Liver (tissue), 9 donors: ENCODE results near the gene C21orf58. TPM values are rescaled to one million over a fixed set of nuclear protein-coding genes. Genes with fewer than 3 reads are reported as not detected.

Experiments used
- DNase-seq: peaks from one replicate; pipeline ENCODE4 v3.0.0-alpha.2; 2017; ENCODE audit warnings: low spot score
- H3K27ac ChIP-seq, 2 donors: one replicate each; pipeline ENCODE4 v1.7.0; 2013; ENCODE audit warnings: inconsistent platforms in 2 of 2, low read length in 2 of 2, control low read depth in 1 of 2, low read depth in 1 of 2, mild to moderate bottlenecking in 1 of 2
- H3K27me3 ChIP-seq, 4 donors: one replicate each; pipeline versions ENCODE4 v1.6.1 to v1.7.0; 2013; ENCODE audit warnings: low read length in 3 of 4, inconsistent platforms in 1 of 4, mild to moderate bottlenecking in 1 of 4, moderate library complexity in 1 of 4; ENCODE audit not compliant: control insufficient read depth in 4 of 4, insufficient read depth in 4 of 4
- H3K36me3 ChIP-seq, 4 donors: one replicate each; pipeline versions ENCODE4 v1.6.1 to v1.7.0; 2013; ENCODE audit warnings: low read length in 3 of 4, mild to moderate bottlenecking in 3 of 4, low read depth in 1 of 4, moderate library complexity in 1 of 4; ENCODE audit not compliant: control insufficient read depth in 4 of 4, insufficient read depth in 3 of 4
- H3K4me1 ChIP-seq, 4 donors: one replicate each; pipeline versions ENCODE4 v1.6.1 to v1.7.0; 2013; ENCODE audit warnings: low read length in 3 of 4, mild to moderate bottlenecking in 3 of 4, moderate library complexity in 1 of 4; ENCODE audit not compliant: control insufficient read depth in 4 of 4, insufficient read depth in 4 of 4
- H3K4me3 ChIP-seq, 3 donors: one replicate each; pipeline versions ENCODE4 v1.6.1 to v1.7.0; 2013; ENCODE audit warnings: low read length in 3 of 3, control low read depth in 1 of 3, low read depth in 1 of 3, mild to moderate bottlenecking in 1 of 3
- H3K9ac ChIP-seq, 2 donors: one replicate each; pipeline ENCODE4 v1.7.0; 2013; ENCODE audit warnings: low read length in 2 of 2, mild to moderate bottlenecking in 2 of 2, moderate library complexity in 2 of 2, control low read depth in 1 of 2, low read depth in 1 of 2
- H3K9me3 ChIP-seq, 4 donors: one replicate each; pipeline versions ENCODE4 v1.6.1 to v1.7.0; 2013; ENCODE audit warnings: low read length in 3 of 4; ENCODE audit not compliant: control insufficient read depth in 4 of 4
- EGR1 ChIP-seq, 2 donors: IDR thresholded peaks; 2 replicates each; pipeline ENCODE4 v1.6.1; 2016 to 2018; ENCODE audit warnings: antibody characterized with exemption in 2 of 2, low read depth in 2 of 2
- FOXA1 ChIP-seq: IDR thresholded peaks from 2 replicates; pipeline ENCODE4 v1.6.1; 2016; ENCODE audit warnings: antibody characterized with exemption
- FOXA2 ChIP-seq: IDR thresholded peaks from 2 replicates; pipeline ENCODE4 v1.6.1; 2016; ENCODE audit warnings: antibody characterized with exemption
- GABPA ChIP-seq, 2 donors: IDR thresholded peaks in 1 of 2; conservative IDR thresholded peaks in 1 of 2; 2 replicates each; pipeline ENCODE4 v1.6.1; 2016; ENCODE audit warnings: antibody characterized with exemption in 2 of 2, mild to moderate bottlenecking in 1 of 2, moderate library complexity in 1 of 2
- HNF4A ChIP-seq, 2 donors: conservative IDR thresholded peaks; 2 replicates each; pipeline ENCODE4 v1.6.1; 2016; ENCODE audit warnings: antibody characterized with exemption in 2 of 2, mild to moderate bottlenecking in 2 of 2
- NR2F2 ChIP-seq: IDR thresholded peaks from 2 replicates; pipeline ENCODE4 v1.6.1; 2016; ENCODE audit warnings: antibody characterized with exemption
- RAD21 ChIP-seq, 2 donors: IDR thresholded peaks; 2 replicates each; pipeline ENCODE4 v1.6.1; 2016; ENCODE audit warnings: antibody characterized with exemption in 2 of 2, mild to moderate bottlenecking in 2 of 2
- RXRA ChIP-seq, 2 donors: IDR thresholded peaks; 2 replicates each; pipeline ENCODE4 v1.6.1; 2017 to 2018; ENCODE audit warnings: antibody characterized with exemption in 2 of 2, mild to moderate bottlenecking in 1 of 2
- SP1 ChIP-seq: IDR thresholded peaks from 2 replicates; pipeline ENCODE4 v1.6.1; 2018; ENCODE audit warnings: antibody characterized with exemption, mild to moderate bottlenecking
- TAF1 ChIP-seq: conservative IDR thresholded peaks from 2 replicates; pipeline ENCODE4 v1.6.1; 2016; ENCODE audit warnings: antibody characterized with exemption, mild to moderate bottlenecking
- YY1 ChIP-seq: IDR thresholded peaks from 2 replicates; pipeline ENCODE4 v1.6.1; 2016; ENCODE audit warnings: antibody characterized with exemption, mild to moderate bottlenecking
- WGBS: extraction: QIAGEN DNeasy Blood & Tissue Kit; methylation state at CpG from one replicate; pipeline ENCODE4 v1.1.7; 2013; 5-methylcytosine and 5-hydroxymethylcytosine counted together
- polyA plus RNA-seq, 2 donors: library from polyadenylated mRNA; stranded (reverse) in 1 of 2; unstranded in 1 of 2; fragments of 200-250 nt in 1 of 2; fragments of >200 nt in 1 of 2; fragmentation: Nextera tagmentation in 1 of 2; extraction: Ambion mirVana in 1 of 2; gene quantifications; one replicate each; pipeline versions ENCODE4 v1.2.1 to v1.2.3, GENCODE V29; 2013 to 2015
- total RNA-seq, 2 donors: library from RNA; depleted of rRNA; stranded (reverse); fragments of >200 nt; gene quantifications; one replicate each; pipeline ENCODE4 v1.2.3, GENCODE V29; 2014
- TF ChIP-seq, protein P1 (sequence below): IDR thresholded peaks from 2 replicates; pipeline ENCODE4 v1.6.1; 2016; ENCODE audit warnings: antibody characterized with exemption
- TF ChIP-seq, protein P2 (sequence below): fragments of 150-350 bp; IDR thresholded peaks from 2 replicates; pipeline ENCODE4 v1.5.1; 2017; ENCODE audit warnings: improper control_type of control experiment, low read depth, low read length; ENCODE audit not compliant: missing input control
- TF ChIP-seq, protein P3 (sequence below): IDR thresholded peaks from 2 replicates; pipeline ENCODE4 v1.6.1; 2016; ENCODE audit warnings: antibody characterized with exemption
- TF ChIP-seq, protein P4 (sequence below): IDR thresholded peaks from 2 replicates; pipeline ENCODE4 v1.6.1; 2016; ENCODE audit warnings: antibody characterized with exemption, mild to moderate bottlenecking
- TF ChIP-seq, protein P5 (sequence below): IDR thresholded peaks from 2 replicates; pipeline ENCODE4 v1.6.1; 2016; ENCODE audit warnings: antibody characterized with exemption
- donor health status: healthy.
- donor health status: healthy.
- donor health status: healthy.
- donor health status: healthy.
- donor health status: healthy.

C21orf58 gene
- total and polyA plus RNA-seq, 4 donors: 0.59 to 17.7 (median 0.68) TPM

DNA sequence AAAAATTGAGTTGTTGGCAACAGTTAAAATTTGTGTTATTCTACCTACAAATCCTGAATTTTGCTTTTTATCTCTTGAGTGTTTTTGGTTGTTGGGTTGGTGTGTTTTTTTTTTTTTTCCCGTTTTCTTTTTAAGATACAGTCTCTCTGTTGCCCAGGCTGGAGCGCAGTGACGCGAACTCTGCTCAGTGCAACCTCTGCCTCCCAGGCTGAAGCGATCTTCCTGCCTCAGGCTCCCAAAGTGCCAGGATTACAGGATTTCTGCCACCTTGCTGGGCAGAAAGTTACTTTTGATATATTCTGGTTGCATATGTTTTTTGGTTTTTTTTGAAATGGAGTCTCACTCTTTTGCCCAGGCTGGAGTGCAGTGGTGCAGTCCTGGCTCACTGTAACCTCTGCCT, 4.5 kb upstream of the C21orf58 start:
- Histone ChIP-seq H3K9ac (no peak overlapping the region), H3K36me3 (peaks cover 2 to 8% (median 5%) of the 10 kb centered on the region in 4 donors), H3K9me3 (no peaks in the 10 kb centered on the region), H3K4me3 (no peak overlapping the region), H3K4me1 (peaks cover under 1 to 17% (median 10%) of the 10 kb centered on the region in 4 donors), H3K27me3 (no peaks in the 10 kb centered on the region), H3K27ac (no peak overlapping the region)
- 79% methylated on average over 5 of the region's 5 CpGs for WGBS
- TF ChIP-seq SP1 (no peak), RXRA (IDR thresholded peaks at IDR 0.05) (no peak), GABPA (IDR thresholded peaks at IDR 0.05 in 1 of 2, conservative IDR thresholded peaks at IDR 0.05 in 1 of 2) (no peak), EGR1 (IDR thresholded peaks at IDR 0.05; ENCODE audit: low read depth in 2 of 2) (no peak), HNF4A (conservative IDR thresholded peaks at IDR 0.05) (no peak), RAD21 (IDR thresholded peaks at IDR 0.05) (no peak), FOXA1 (no peak), YY1 (no peak), FOXA2 (no peak), NR2F2 (no peak), TAF1 (no peak)
- TF ChIP-seq, protein P1, sequence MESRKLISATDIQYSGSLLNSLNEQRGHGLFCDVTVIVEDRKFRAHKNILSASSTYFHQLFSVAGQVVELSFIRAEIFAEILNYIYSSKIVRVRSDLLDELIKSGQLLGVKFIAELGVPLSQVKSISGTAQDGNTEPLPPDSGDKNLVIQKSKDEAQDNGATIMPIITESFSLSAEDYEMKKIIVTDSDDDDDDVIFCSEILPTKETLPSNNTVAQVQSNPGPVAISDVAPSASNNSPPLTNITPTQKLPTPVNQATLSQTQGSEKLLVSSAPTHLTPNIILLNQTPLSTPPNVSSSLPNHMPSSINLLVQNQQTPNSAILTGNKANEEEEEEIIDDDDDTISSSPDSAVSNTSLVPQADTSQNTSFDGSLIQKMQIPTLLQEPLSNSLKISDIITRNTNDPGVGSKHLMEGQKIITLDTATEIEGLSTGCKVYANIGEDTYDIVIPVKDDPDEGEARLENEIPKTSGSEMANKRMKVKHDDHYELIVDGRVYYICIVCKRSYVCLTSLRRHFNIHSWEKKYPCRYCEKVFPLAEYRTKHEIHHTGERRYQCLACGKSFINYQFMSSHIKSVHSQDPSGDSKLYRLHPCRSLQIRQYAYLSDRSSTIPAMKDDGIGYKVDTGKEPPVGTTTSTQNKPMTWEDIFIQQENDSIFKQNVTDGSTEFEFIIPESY: no peak
- TF ChIP-seq, protein P2, sequence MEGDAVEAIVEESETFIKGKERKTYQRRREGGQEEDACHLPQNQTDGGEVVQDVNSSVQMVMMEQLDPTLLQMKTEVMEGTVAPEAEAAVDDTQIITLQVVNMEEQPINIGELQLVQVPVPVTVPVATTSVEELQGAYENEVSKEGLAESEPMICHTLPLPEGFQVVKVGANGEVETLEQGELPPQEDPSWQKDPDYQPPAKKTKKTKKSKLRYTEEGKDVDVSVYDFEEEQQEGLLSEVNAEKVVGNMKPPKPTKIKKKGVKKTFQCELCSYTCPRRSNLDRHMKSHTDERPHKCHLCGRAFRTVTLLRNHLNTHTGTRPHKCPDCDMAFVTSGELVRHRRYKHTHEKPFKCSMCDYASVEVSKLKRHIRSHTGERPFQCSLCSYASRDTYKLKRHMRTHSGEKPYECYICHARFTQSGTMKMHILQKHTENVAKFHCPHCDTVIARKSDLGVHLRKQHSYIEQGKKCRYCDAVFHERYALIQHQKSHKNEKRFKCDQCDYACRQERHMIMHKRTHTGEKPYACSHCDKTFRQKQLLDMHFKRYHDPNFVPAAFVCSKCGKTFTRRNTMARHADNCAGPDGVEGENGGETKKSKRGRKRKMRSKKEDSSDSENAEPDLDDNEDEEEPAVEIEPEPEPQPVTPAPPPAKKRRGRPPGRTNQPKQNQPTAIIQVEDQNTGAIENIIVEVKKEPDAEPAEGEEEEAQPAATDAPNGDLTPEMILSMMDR: no peak
- TF ChIP-seq, protein P3, sequence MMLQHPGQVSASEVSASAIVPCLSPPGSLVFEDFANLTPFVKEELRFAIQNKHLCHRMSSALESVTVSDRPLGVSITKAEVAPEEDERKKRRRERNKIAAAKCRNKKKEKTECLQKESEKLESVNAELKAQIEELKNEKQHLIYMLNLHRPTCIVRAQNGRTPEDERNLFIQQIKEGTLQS: no peak
- TF ChIP-seq, protein P4, sequence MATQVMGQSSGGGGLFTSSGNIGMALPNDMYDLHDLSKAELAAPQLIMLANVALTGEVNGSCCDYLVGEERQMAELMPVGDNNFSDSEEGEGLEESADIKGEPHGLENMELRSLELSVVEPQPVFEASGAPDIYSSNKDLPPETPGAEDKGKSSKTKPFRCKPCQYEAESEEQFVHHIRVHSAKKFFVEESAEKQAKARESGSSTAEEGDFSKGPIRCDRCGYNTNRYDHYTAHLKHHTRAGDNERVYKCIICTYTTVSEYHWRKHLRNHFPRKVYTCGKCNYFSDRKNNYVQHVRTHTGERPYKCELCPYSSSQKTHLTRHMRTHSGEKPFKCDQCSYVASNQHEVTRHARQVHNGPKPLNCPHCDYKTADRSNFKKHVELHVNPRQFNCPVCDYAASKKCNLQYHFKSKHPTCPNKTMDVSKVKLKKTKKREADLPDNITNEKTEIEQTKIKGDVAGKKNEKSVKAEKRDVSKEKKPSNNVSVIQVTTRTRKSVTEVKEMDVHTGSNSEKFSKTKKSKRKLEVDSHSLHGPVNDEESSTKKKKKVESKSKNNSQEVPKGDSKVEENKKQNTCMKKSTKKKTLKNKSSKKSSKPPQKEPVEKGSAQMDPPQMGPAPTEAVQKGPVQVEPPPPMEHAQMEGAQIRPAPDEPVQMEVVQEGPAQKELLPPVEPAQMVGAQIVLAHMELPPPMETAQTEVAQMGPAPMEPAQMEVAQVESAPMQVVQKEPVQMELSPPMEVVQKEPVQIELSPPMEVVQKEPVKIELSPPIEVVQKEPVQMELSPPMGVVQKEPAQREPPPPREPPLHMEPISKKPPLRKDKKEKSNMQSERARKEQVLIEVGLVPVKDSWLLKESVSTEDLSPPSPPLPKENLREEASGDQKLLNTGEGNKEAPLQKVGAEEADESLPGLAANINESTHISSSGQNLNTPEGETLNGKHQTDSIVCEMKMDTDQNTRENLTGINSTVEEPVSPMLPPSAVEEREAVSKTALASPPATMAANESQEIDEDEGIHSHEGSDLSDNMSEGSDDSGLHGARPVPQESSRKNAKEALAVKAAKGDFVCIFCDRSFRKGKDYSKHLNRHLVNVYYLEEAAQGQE: no peak
- no peak for DNase-seq

DNA sequence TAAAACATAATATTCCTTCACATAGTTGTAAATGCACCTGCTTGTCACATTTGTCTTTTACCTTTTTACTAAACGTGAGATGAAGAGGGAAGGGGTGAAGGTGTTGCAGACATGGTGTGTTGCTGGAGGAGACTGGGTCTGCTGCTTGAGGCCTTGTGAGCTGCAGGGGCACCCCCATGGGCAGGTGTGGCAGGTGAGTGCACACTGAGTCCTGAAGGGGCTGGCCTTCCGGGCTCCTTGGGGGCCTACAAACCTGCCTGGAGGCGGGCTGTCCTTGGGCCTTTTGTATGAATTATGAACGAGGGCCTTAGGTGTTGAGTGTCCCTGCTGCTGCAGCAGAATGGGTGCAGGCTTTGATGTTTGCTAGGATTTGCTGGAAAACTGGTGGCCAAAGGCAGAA, 4.0 kb upstream of the C21orf58 start:
- no peak for DNase-seq
- peaks cover 3 to 21% (median 15%) of the 10 kb centered on the region in 4 donors for H3K4me1 ChIP-seq
- no peak overlapping the region for H3K4me3 ChIP-seq
- 94% methylated on average over 4 of the region's 4 CpGs for WGBS
- no peak overlapping the region for H3K27ac ChIP-seq
- H3K9ac ChIP-seq: no peak overlapping the region
- H3K27me3 ChIP-seq: no peaks in the 10 kb centered on the region
- H3K36me3 ChIP-seq: peaks cover 2 to 8% (median 5%) of the 10 kb centered on the region in 4 donors
- no peaks in the 10 kb centered on the region for H3K9me3 ChIP-seq
- TF ChIP-seq NR2F2 (no peak), FOXA2 (no peak), FOXA1 (no peak), SP1 (no peak)
- TF ChIP-seq, protein P5, sequence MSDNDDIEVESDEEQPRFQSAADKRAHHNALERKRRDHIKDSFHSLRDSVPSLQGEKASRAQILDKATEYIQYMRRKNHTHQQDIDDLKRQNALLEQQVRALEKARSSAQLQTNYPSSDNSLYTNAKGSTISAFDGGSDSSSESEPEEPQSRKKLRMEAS: no peak
- TF ChIP-seq, protein P2: no peak
- TF ChIP-seq, protein P1: no peak
